T-helper 1 cell treated with Interleukin-12 subunit alpha and Interleukin-12 subunit beta and Interleukin-4 antibody, amounts not matched to agents 30 μg/mL and 1 μg/mL, for 36 hours (primary cell): ENCODE data around the gene COL9A3.
"Not testable (repeated sequence)": the region's sequence is repeated elsewhere in the genome, so short reads cannot be mapped to it uniquely, and the experiment has no call there.

Source experiments
- H3K27ac Mint-ChIP-seq: one replicate; pipeline ENCODE4 v1.8.0; 2021; ENCODE audit warnings: mild to moderate bottlenecking, mixed read lengths
- H3K27me3 Mint-ChIP-seq: one replicate; pipeline ENCODE4 v1.8.0; 2021; ENCODE audit warnings: low read depth, mixed read lengths
- H3K36me3 Mint-ChIP-seq: one replicate; pipeline ENCODE4 v1.8.0; 2021; ENCODE audit warnings: low read depth, mixed read lengths
- H3K4me1 Mint-ChIP-seq: one replicate; pipeline ENCODE4 v1.8.0; 2021; ENCODE audit warnings: low read depth, mixed read lengths
- H3K4me3 Mint-ChIP-seq: one replicate; pipeline ENCODE4 v1.8.0; 2021; ENCODE audit warnings: mild to moderate bottlenecking, moderate library complexity, mixed read lengths
- H3K9me3 Mint-ChIP-seq: one replicate; pipeline ENCODE4 v1.8.0; 2021; ENCODE audit warnings: mixed read lengths

COL9A3 gene

GRCh38 chr20:62835931-62836861 is 19.3 kb downstream of the COL9A3 start:
- peaks cover 10% of the 10 kb centered on the region for H3K4me1 Mint-ChIP-seq
- no peaks in the 10 kb centered on the region for H3K27me3 Mint-ChIP-seq
- no peak overlapping the region for H3K4me3 Mint-ChIP-seq
- no peaks in the 10 kb centered on the region for H3K9me3 Mint-ChIP-seq
- H3K36me3 Mint-ChIP-seq = no peaks in the 10 kb centered on the region
- no peak overlapping the region for H3K27ac Mint-ChIP-seq

- H3K4me3 Mint-ChIP-seq = no peak overlapping the region
- no peaks in the 10 kb centered on the region for H3K36me3 Mint-ChIP-seq
- H3K9me3 Mint-ChIP-seq = no peaks in the 10 kb centered on the region
- H3K27me3 Mint-ChIP-seq = no peaks in the 10 kb centered on the region
- no peak overlapping the region for H3K27ac Mint-ChIP-seq
- H3K4me1 Mint-ChIP-seq = peaks cover 7% of the 10 kb centered on the region
Measured at GRCh38 chr20:62836967-62837490, 20.2 kb downstream of the COL9A3 start.

GRCh38 chr20:62837790-62838127 is 20.9 kb downstream of the COL9A3 start:
- Mint-ChIP-seq H3K27me3 (no peaks in the 10 kb centered on the region), H3K9me3 (no peaks in the 10 kb centered on the region), H3K4me3 (no peak overlapping the region), H3K36me3 (no peaks in the 10 kb centered on the region), H3K4me1 (peaks cover 2% of the 10 kb centered on the region), H3K27ac (no peak overlapping the region)

- Mint-ChIP-seq H3K36me3 (no peaks in the 10 kb centered on the region), H3K4me3 (no peak overlapping the region), H3K4me1 (no peaks in the 10 kb centered on the region), H3K27me3 (no peaks in the 10 kb centered on the region), H3K9me3 (no peaks in the 10 kb centered on the region), H3K27ac (no peak overlapping the region)
Measured at GRCh38 chr20:62838128-62838891, 21.5 kb downstream of the COL9A3 start.

GRCh38 chr20:62839261-62839660 is 22.4 kb downstream of the COL9A3 start:
- Mint-ChIP-seq H3K4me1 (no peaks in the 10 kb centered on the region), H3K9me3 (no peaks in the 10 kb centered on the region), H3K36me3 (no peaks in the 10 kb centered on the region), H3K27ac (no peak overlapping the region), H3K4me3 (no peak overlapping the region), H3K27me3 (no peaks in the 10 kb centered on the region)

- H3K27me3 Mint-ChIP-seq = no peaks in the 10 kb centered on the region
- H3K9me3 Mint-ChIP-seq = no peaks in the 10 kb centered on the region
- no peaks in the 10 kb centered on the region for H3K36me3 Mint-ChIP-seq
- no peak overlapping the region for H3K4me3 Mint-ChIP-seq
- no peak overlapping the region for H3K27ac Mint-ChIP-seq
- no peaks in the 10 kb centered on the region for H3K4me1 Mint-ChIP-seq
Measured at GRCh38 chr20:62839816-62840215, 23.0 kb downstream of the COL9A3 start.

GRCh38 chr20:62840244-62841197 is 23.7 kb downstream of the COL9A3 start:
- Mint-ChIP-seq H3K4me1 (no peaks in the 10 kb centered on the region), H3K4me3 (no peak overlapping the region), H3K27ac (no peak overlapping the region), H3K27me3 (no peaks in the 10 kb centered on the region), H3K36me3 (no peaks in the 10 kb centered on the region), H3K9me3 (no peaks in the 10 kb centered on the region)

GRCh38 chr20:62841705-62842212 is 24.9 kb downstream of the COL9A3 start:
- Mint-ChIP-seq H3K4me3 (no peak overlapping the region), H3K4me1 (no peaks in the 10 kb centered on the region), H3K27me3 (no peaks in the 10 kb centered on the region)

GRCh38 chr20:62843656-62844055 is 26.8 kb downstream of the COL9A3 start:
- Mint-ChIP-seq H3K4me3 (no peak overlapping the region), H3K36me3 (no peaks in the 10 kb centered on the region), H3K4me1 (no peaks in the 10 kb centered on the region), H3K9me3 (no peaks in the 10 kb centered on the region), H3K27me3 (no peaks in the 10 kb centered on the region), H3K27ac (no peak overlapping the region)

More at GRCh38 chr20:62841705-62842212, 24.9 kb downstream of the COL9A3 start:
- no peaks in the 10 kb centered on the region for H3K36me3 Mint-ChIP-seq
- H3K9me3 Mint-ChIP-seq = no peaks in the 10 kb centered on the region
- no peak overlapping the region for H3K27ac Mint-ChIP-seq

GRCh38 chr20:62844182-62844581 is 27.3 kb downstream of the COL9A3 start:
- Mint-ChIP-seq H3K4me1 (no peaks in the 10 kb centered on the region), H3K4me3 (no peak overlapping the region), H3K27me3 (no peaks in the 10 kb centered on the region), H3K27ac (no peak overlapping the region), H3K9me3 (no peaks in the 10 kb centered on the region), H3K36me3 (no peaks in the 10 kb centered on the region)

- Mint-ChIP-seq H3K36me3 (no peaks in the 10 kb centered on the region), H3K4me1 (no peaks in the 10 kb centered on the region), H3K27me3 (no peaks in the 10 kb centered on the region), H3K27ac (no peak overlapping the region), H3K4me3 (no peak overlapping the region), H3K9me3 (no peaks in the 10 kb centered on the region)
Measured at GRCh38 chr20:62845416-62846160, 28.7 kb downstream of the COL9A3 start.

- Mint-ChIP-seq H3K9me3 (no peaks in the 10 kb centered on the region), H3K4me3 (no peak overlapping the region), H3K27ac (no peak overlapping the region), H3K4me1 (no peaks in the 10 kb centered on the region), H3K27me3 (no peaks in the 10 kb centered on the region), H3K36me3 (no peaks in the 10 kb centered on the region)
Measured at GRCh38 chr20:62846166-62846890, 29.5 kb downstream of the COL9A3 start.

- not testable (repeated sequence) for H3K9me3 Mint-ChIP-seq, H3K4me3 Mint-ChIP-seq, H3K27me3 Mint-ChIP-seq, H3K4me1 Mint-ChIP-seq, H3K36me3 Mint-ChIP-seq, H3K27ac Mint-ChIP-seq
Measured at GRCh38 chr20:62848917-62849316, 32.1 kb downstream of the COL9A3 start.
